Measurements from ENCODE around the gene LYZL4.
A peak's percentile ranks its signal among the peaks of the same experiment; 100 is the strongest.

LYZL4 gene

GRCh38 chr3:42408156-42408555 lies 2.3 kb downstream of the LYZL4 start:
- no peaks in the 10 kb centered on the region for H3K4me1 ChIP-seq (ENCODE audit: control insufficient read depth, low read depth, low read length)
- H3K9ac ChIP-seq (ENCODE audit: low read length), result no peak overlapping the region
- H3K27me3 ChIP-seq (ENCODE audit: insufficient read depth, low read length, poor library complexity), result no peaks in the 10 kb centered on the region
- H3K4ac ChIP-seq (ENCODE audit: low read depth, low read length), result no peak overlapping the region
- H4K8ac ChIP-seq (ENCODE audit: low read depth, low read length), result no peak overlapping the region
- WGBS (ENCODE audit: extremely low coverage, insufficient coverage, low lambda C conversion rate), result no CpG with 5 or more reads among the region's 2 CpGs
- no peak overlapping the region for H2BK120ac ChIP-seq (ENCODE audit: low read depth, low read length)
- H2BK5ac ChIP-seq (ENCODE audit: low read length), result no peak overlapping the region
- H3K36me3 ChIP-seq (ENCODE audit: control insufficient read depth, insufficient read depth, low read length), result no peaks in the 10 kb centered on the region
- no peaks in the 10 kb centered on the region for H3K79me1 ChIP-seq (ENCODE audit: low read length)
- no peak overlapping the region for H3K4me3 ChIP-seq (ENCODE audit: low read length)
- H3K23ac ChIP-seq (ENCODE audit: low read length), result no peak overlapping the region
- no peak for DNase-seq
- no peak overlapping the region for H3K27ac ChIP-seq (ENCODE audit: low read depth, low read length)
- no peak overlapping the region for H2AK5ac ChIP-seq (ENCODE audit: low read length)
- no peak overlapping the region for H3K18ac ChIP-seq (ENCODE audit: low read length)
- no peak overlapping the region for H2BK15ac ChIP-seq (replicated peaks; ENCODE audit: low read depth)
- no peak overlapping the region for H4K5ac ChIP-seq (ENCODE audit: low read length)
- no peaks in the 10 kb centered on the region for H3K79me2 ChIP-seq (ENCODE audit: control insufficient read depth, insufficient read depth, low read length)
- no peak overlapping the region for H3K4me2 ChIP-seq (ENCODE audit: low read length)
- H3K56ac ChIP-seq (ENCODE audit: low read length), result no peak overlapping the region

GRCh38 chr3:42406727-42407450 lies 3.5 kb downstream of the LYZL4 start:
- Histone ChIP-seq H3K4me3 (ENCODE audit: low read length) (no peak overlapping the region), H3K4me2 (ENCODE audit: low read length) (no peak overlapping the region), H3K27me3 (ENCODE audit: insufficient read depth, low read length, poor library complexity) (no peaks in the 10 kb centered on the region), H3K56ac (ENCODE audit: low read length) (no peak overlapping the region), H3K9ac (ENCODE audit: low read length) (no peak overlapping the region), H3K79me1 (ENCODE audit: low read length) (no peaks in the 10 kb centered on the region), H3K36me3 (ENCODE audit: control insufficient read depth, insufficient read depth, low read length) (no peaks in the 10 kb centered on the region), H3K18ac (ENCODE audit: low read length) (no peak overlapping the region), H2BK15ac (replicated peaks; ENCODE audit: low read depth) (no peak overlapping the region), H3K23ac (ENCODE audit: low read length) (peak overlapping the region; percentile 30), H4K5ac (ENCODE audit: low read length) (no peak overlapping the region), H2AK5ac (ENCODE audit: low read length) (no peak overlapping the region), H2BK5ac (ENCODE audit: low read length) (no peak overlapping the region), H3K79me2 (ENCODE audit: control insufficient read depth, insufficient read depth, low read length) (no peaks in the 10 kb centered on the region), H4K8ac (ENCODE audit: low read depth, low read length) (no peak overlapping the region), H3K4me1 (ENCODE audit: control insufficient read depth, low read depth, low read length) (no peaks in the 10 kb centered on the region), H3K4ac (ENCODE audit: low read depth, low read length) (no peak overlapping the region), H3K27ac (ENCODE audit: low read depth, low read length) (no peak overlapping the region), H2BK120ac (ENCODE audit: low read depth, low read length) (no peak overlapping the region)
- DNase-seq, result no peak
- WGBS (ENCODE audit: extremely low coverage, insufficient coverage, low lambda C conversion rate), result no CpG with 5 or more reads among the region's 14 CpGs

- H2AK5ac ChIP-seq (ENCODE audit: low read length), result no peak overlapping the region
- no peak overlapping the region for H2BK120ac ChIP-seq (ENCODE audit: low read depth, low read length)
- no peak overlapping the region for H3K4me3 ChIP-seq (ENCODE audit: low read length)
- no peak overlapping the region for H3K27ac ChIP-seq (ENCODE audit: low read depth, low read length)
- no peak overlapping the region for H4K8ac ChIP-seq (ENCODE audit: low read depth, low read length)
- no peak overlapping the region for H4K5ac ChIP-seq (ENCODE audit: low read length)
- no peak for DNase-seq
- H3K4me2 ChIP-seq (ENCODE audit: low read length), result no peak overlapping the region
- no peak overlapping the region for H3K4ac ChIP-seq (ENCODE audit: low read depth, low read length)
- no peaks in the 10 kb centered on the region for H3K79me2 ChIP-seq (ENCODE audit: control insufficient read depth, insufficient read depth, low read length)
- H3K9ac ChIP-seq (ENCODE audit: low read length), result no peak overlapping the region
- H3K36me3 ChIP-seq (ENCODE audit: control insufficient read depth, insufficient read depth, low read length), result no peaks in the 10 kb centered on the region
- no peaks in the 10 kb centered on the region for H3K27me3 ChIP-seq (ENCODE audit: insufficient read depth, low read length, poor library complexity)
- H2BK5ac ChIP-seq (ENCODE audit: low read length), result no peak overlapping the region
- H3K18ac ChIP-seq (ENCODE audit: low read length), result no peak overlapping the region
- H3K23ac ChIP-seq (ENCODE audit: low read length), result no peak overlapping the region
- no peaks in the 10 kb centered on the region for H3K4me1 ChIP-seq (ENCODE audit: control insufficient read depth, low read depth, low read length)
- no peaks in the 10 kb centered on the region for H3K79me1 ChIP-seq (ENCODE audit: low read length)
- H2BK15ac ChIP-seq (replicated peaks; ENCODE audit: low read depth), result no peak overlapping the region
- no CpG with 5 or more reads among the region's 7 CpGs for WGBS (ENCODE audit: extremely low coverage, insufficient coverage, low lambda C conversion rate)
- no peak overlapping the region for H3K56ac ChIP-seq (ENCODE audit: low read length)
Measured at GRCh38 chr3:42405857-42406256, 4.6 kb downstream of the LYZL4 start.

- H3K18ac ChIP-seq (ENCODE audit: low read length), result no peak overlapping the region
- no peak overlapping the region for H3K4ac ChIP-seq (ENCODE audit: low read depth, low read length)
- H4K8ac ChIP-seq (ENCODE audit: low read depth, low read length), result no peak overlapping the region
- no peaks in the 10 kb centered on the region for H3K79me1 ChIP-seq (ENCODE audit: low read length)
- H3K23ac ChIP-seq (ENCODE audit: low read length), result no peak overlapping the region
- no peak overlapping the region for H2BK5ac ChIP-seq (ENCODE audit: low read length)
- H3K4me2 ChIP-seq (ENCODE audit: low read length), result no peak overlapping the region
- no peak overlapping the region for H3K27ac ChIP-seq (ENCODE audit: low read depth, low read length)
- no peak for DNase-seq
- H3K4me3 ChIP-seq (ENCODE audit: low read length), result no peak overlapping the region
- H3K4me1 ChIP-seq (ENCODE audit: control insufficient read depth, low read depth, low read length), result no peaks in the 10 kb centered on the region
- H4K5ac ChIP-seq (ENCODE audit: low read length), result no peak overlapping the region
- H3K36me3 ChIP-seq (ENCODE audit: control insufficient read depth, insufficient read depth, low read length), result no peaks in the 10 kb centered on the region
- no CpG with 5 or more reads among the region's 3 CpGs for WGBS (ENCODE audit: extremely low coverage, insufficient coverage, low lambda C conversion rate)
- no peaks in the 10 kb centered on the region for H3K79me2 ChIP-seq (ENCODE audit: control insufficient read depth, insufficient read depth, low read length)
- H2AK5ac ChIP-seq (ENCODE audit: low read length), result no peak overlapping the region
- no peak overlapping the region for H2BK15ac ChIP-seq (replicated peaks; ENCODE audit: low read depth)
- no peaks in the 10 kb centered on the region for H3K27me3 ChIP-seq (ENCODE audit: insufficient read depth, low read length, poor library complexity)
- H3K56ac ChIP-seq (ENCODE audit: low read length), result no peak overlapping the region
- no peak overlapping the region for H2BK120ac ChIP-seq (ENCODE audit: low read depth, low read length)
- H3K9ac ChIP-seq (ENCODE audit: low read length), result no peak overlapping the region
Measured at GRCh38 chr3:42403737-42404136, 6.7 kb downstream of the LYZL4 start.

GRCh38 chr3:42402394-42403096 lies 7.9 kb downstream of the LYZL4 start:
- H2BK120ac ChIP-seq (ENCODE audit: low read depth, low read length), result no peak overlapping the region
- no peaks in the 10 kb centered on the region for H3K4me1 ChIP-seq (ENCODE audit: control insufficient read depth, low read depth, low read length)
- no peaks in the 10 kb centered on the region for H3K79me1 ChIP-seq (ENCODE audit: low read length)
- no peak overlapping the region for H2AK5ac ChIP-seq (ENCODE audit: low read length)
- H2BK5ac ChIP-seq (ENCODE audit: low read length), result no peak overlapping the region
- no peak overlapping the region for H3K4ac ChIP-seq (ENCODE audit: low read depth, low read length)
- no peak overlapping the region for H3K27ac ChIP-seq (ENCODE audit: low read depth, low read length)
- H3K4me3 ChIP-seq (ENCODE audit: low read length), result no peak overlapping the region
- H3K79me2 ChIP-seq (ENCODE audit: control insufficient read depth, insufficient read depth, low read length), result no peaks in the 10 kb centered on the region
- H3K9ac ChIP-seq (ENCODE audit: low read length), result no peak overlapping the region
- no peak overlapping the region for H4K8ac ChIP-seq (ENCODE audit: low read depth, low read length)
- no peak overlapping the region for H3K56ac ChIP-seq (ENCODE audit: low read length)
- no peaks in the 10 kb centered on the region for H3K27me3 ChIP-seq (ENCODE audit: insufficient read depth, low read length, poor library complexity)
- H4K5ac ChIP-seq (ENCODE audit: low read length), result no peak overlapping the region
- H3K23ac ChIP-seq (ENCODE audit: low read length), result no peak overlapping the region
- no peak overlapping the region for H3K4me2 ChIP-seq (ENCODE audit: low read length)
- no peak overlapping the region for H3K18ac ChIP-seq (ENCODE audit: low read length)
- H2BK15ac ChIP-seq (replicated peaks; ENCODE audit: low read depth), result no peak overlapping the region
- no peaks in the 10 kb centered on the region for H3K36me3 ChIP-seq (ENCODE audit: control insufficient read depth, insufficient read depth, low read length)
- no CpG with 5 or more reads among the region's 2 CpGs for WGBS (ENCODE audit: extremely low coverage, insufficient coverage, low lambda C conversion rate)
- no peak for DNase-seq
